ENCODE measurements around the gene FKBP5. TPM values are rescaled to one million over a fixed set of nuclear protein-coding genes. Genes with fewer than 3 reads are reported as not detected.

The FKBP5 gene
- total RNA-seq, 1 experiment from 2014 or later, result 33.9 TPM

DNA sequence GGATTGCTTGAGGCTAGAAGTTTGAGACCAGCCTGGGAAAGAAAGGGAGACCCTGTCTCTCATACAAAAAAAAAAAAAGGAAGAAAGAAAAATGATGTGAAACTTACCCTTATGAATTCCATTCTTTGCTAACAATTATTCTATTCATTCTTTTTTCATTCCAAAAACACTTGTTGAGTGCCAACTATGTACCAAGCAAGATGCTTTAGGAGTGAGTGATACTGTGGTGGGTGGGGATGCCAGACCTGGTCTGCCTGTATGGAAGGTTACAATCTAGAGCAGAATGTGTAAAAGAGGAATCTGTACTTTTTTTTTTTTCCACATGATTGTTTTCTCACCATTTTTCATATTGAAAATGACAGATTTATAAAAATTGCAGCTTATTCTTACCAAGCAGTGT lies 102.2 kb downstream of the FKBP5 start:
- Histone ChIP-seq H2AFZ (ENCODE audit: low read length) (no peak overlapping the region), H2AK5ac (ENCODE audit: insufficient read length, low read length) (no peak overlapping the region), H4K91ac (ENCODE audit: insufficient read length, low read depth, low read length) (no peak overlapping the region), H2BK15ac (ENCODE audit: low read depth, low read length) (no peak overlapping the region), H3K4me2 (ENCODE audit: insufficient read depth, insufficient read length, low read length) (no peak overlapping the region), H3K4me1 (ENCODE audit: insufficient read depth, low read length) (no peaks in the 10 kb centered on the region), H3K23ac (ENCODE audit: insufficient read length, low read depth, low read length) (no peak overlapping the region), H3K27ac (ENCODE audit: insufficient read length, low read depth, low read length) (no peak overlapping the region), H4K20me1 (ENCODE audit: control insufficient read depth, insufficient read depth, insufficient read length) (no peaks in the 10 kb centered on the region), H2BK20ac (ENCODE audit: low read depth, low read length, poor library complexity, severe bottlenecking) (no peak overlapping the region), H3K18ac (ENCODE audit: insufficient read length, low read depth, low read length) (no peak overlapping the region), H3K9ac (ENCODE audit: extremely low read depth, insufficient read length, low read length) (no peak overlapping the region), H3K79me2 (ENCODE audit: insufficient read depth, low read length) (no peaks in the 10 kb centered on the region), H4K8ac (replicated peaks; ENCODE audit: insufficient read length, low read depth, low read length) (no peak overlapping the region), H3K56ac (ENCODE audit: insufficient read length, low read depth, low read length) (no peak overlapping the region), H3K14ac (ENCODE audit: insufficient read depth, low read length) (no peak overlapping the region), H3T11ph (ENCODE audit: low read length) (no peak overlapping the region), H3K23me2 (ENCODE audit: insufficient read length, low read depth, low read length, poor library complexity, severe bottlenecking) (no peaks in the 10 kb centered on the region), H3K27me3 (ENCODE audit: insufficient read depth, low read length) (no peaks in the 10 kb centered on the region), H4K5ac (ENCODE audit: insufficient read length, low read depth, low read length) (no peak overlapping the region), H2BK5ac (ENCODE audit: insufficient read length, low read length) (no peak overlapping the region), H2BK120ac (ENCODE audit: low read depth, low read length, poor library complexity, severe bottlenecking) (no peak overlapping the region), H3K79me1 (ENCODE audit: insufficient read depth, low read depth, low read length, poor library complexity, severe bottlenecking) (no peaks in the 10 kb centered on the region), H2BK12ac (ENCODE audit: insufficient read length, low read depth, low read length) (no peak overlapping the region), H3K9me3 (ENCODE audit: control insufficient read depth, low read depth, low read length) (no peaks in the 10 kb centered on the region), H3K4ac (ENCODE audit: low read depth, low read length) (no peak overlapping the region)
- Mint-ChIP-seq H3K36me3 (ENCODE audit: insufficient read depth in 1 of 3, low read depth in 3 of 3) (peaks cover 1 to 31% (median 10%) of the 10 kb centered on the region in 3 experiments; a peak in 4 of 7 replicates), H3K4me3 (no peak overlapping the region; a peak in 1 of 5 replicates), H3K27ac (peak overlapping the region in 1 of 3 experiments; percentile 50; a peak in 2 of 7 replicates), H3K9me3 (no peaks in the 10 kb centered on the region), H3K27me3 (ENCODE audit: low read depth) (no peaks in the 10 kb centered on the region), H3K4me1 (peaks cover 5 to 9% of the 10 kb centered on the region in 2 experiments; a peak in 2 of 4 replicates)
- no peak for DNase-seq
- TF ChIP-seq CTCF (conservative IDR thresholded peaks at IDR 0.05), result no peak
